ENCODE measurements around the gene BSN.

Gene BSN

GRCh38 chr3:49553324-49553691 is 969 bp upstream of the BSN start:
- no peaks in the 10 kb centered on the region for H3K36me3 ChIP-seq (ENCODE audit: low read length)
- H3K79me2 ChIP-seq (ENCODE audit: insufficient read depth, low read length): no peaks in the 10 kb centered on the region
- no peak for TF ChIP-seq CTCF (IDR thresholded peaks at IDR 0.05; ENCODE audit: insufficient read depth, low read length, poor library complexity, severe bottlenecking)
- TF ChIP-seq EZH2phosphoT487 (conservative IDR thresholded peaks at IDR 0.05; ENCODE audit: low read length): no peak
- no peak overlapping the region for H3K27ac ChIP-seq (ENCODE audit: low read depth, low read length)
- H4K20me1 ChIP-seq (ENCODE audit: low read depth, low read length): no peaks in the 10 kb centered on the region
- H2AFZ ChIP-seq (ENCODE audit: low read depth, low read length, severe bottlenecking): no peak overlapping the region
- H3K4me3 ChIP-seq (ENCODE audit: insufficient read depth, low read length, poor library complexity, severe bottlenecking): peak overlapping the region; percentile 63
- H3F3A ChIP-seq (ENCODE audit: insufficient read depth): no peaks in the 10 kb centered on the region
- H3K9ac ChIP-seq (ENCODE audit: low read length): peak overlapping the region; percentile 79
- H3K9me2 ChIP-seq (replicated peaks; ENCODE audit: insufficient read depth, low read length): no peaks in the 10 kb centered on the region
- no peaks in the 10 kb centered on the region for H3K9me3 ChIP-seq (ENCODE audit: insufficient read depth, low read length)
- H3K4me2 ChIP-seq (ENCODE audit: low read depth, low read length, poor library complexity, severe bottlenecking): peak overlapping the region; percentile 76
- no peaks in the 10 kb centered on the region for H3K27me3 ChIP-seq (ENCODE audit: low read length)

GRCh38 chr3:49554633-49555265 is 472 bp downstream of the BSN start:
- Histone ChIP-seq H3K9me3 (ENCODE audit: insufficient read depth, low read length) (no peaks in the 10 kb centered on the region), H3K79me2 (ENCODE audit: insufficient read depth, low read length) (no peaks in the 10 kb centered on the region), H3K36me3 (ENCODE audit: low read length) (no peaks in the 10 kb centered on the region), H3F3A (ENCODE audit: insufficient read depth) (no peaks in the 10 kb centered on the region), H3K4me2 (ENCODE audit: low read depth, low read length, poor library complexity, severe bottlenecking) (peak overlapping the region; percentile 39), H3K9ac (ENCODE audit: low read length) (no peak overlapping the region), H4K20me1 (ENCODE audit: low read depth, low read length) (no peaks in the 10 kb centered on the region), H2AFZ (ENCODE audit: low read depth, low read length, severe bottlenecking) (no peak overlapping the region), H3K27ac (ENCODE audit: low read depth, low read length) (no peak overlapping the region), H3K27me3 (ENCODE audit: low read length) (no peaks in the 10 kb centered on the region), H3K4me3 (ENCODE audit: insufficient read depth, low read length, poor library complexity, severe bottlenecking) (peak overlapping the region; percentile 36), H3K9me2 (replicated peaks; ENCODE audit: insufficient read depth, low read length) (no peaks in the 10 kb centered on the region)
- TF ChIP-seq CTCF (IDR thresholded peaks at IDR 0.05; ENCODE audit: insufficient read depth, low read length, poor library complexity, severe bottlenecking): no peak

- Histone ChIP-seq H3K9ac (ENCODE audit: low read length) (no peak overlapping the region), H3K4me3 (ENCODE audit: insufficient read depth, low read length, poor library complexity, severe bottlenecking) (no peak overlapping the region), H3K4me2 (ENCODE audit: low read depth, low read length, poor library complexity, severe bottlenecking) (no peak overlapping the region), H4K20me1 (ENCODE audit: low read depth, low read length) (no peaks in the 10 kb centered on the region), H3K79me2 (ENCODE audit: insufficient read depth, low read length) (no peaks in the 10 kb centered on the region), H3K36me3 (ENCODE audit: low read length) (no peaks in the 10 kb centered on the region), H3K27ac (ENCODE audit: low read depth, low read length) (no peak overlapping the region), H2AFZ (ENCODE audit: low read depth, low read length, severe bottlenecking) (no peak overlapping the region), H3K9me2 (replicated peaks; ENCODE audit: insufficient read depth, low read length) (no peaks in the 10 kb centered on the region), H3F3A (ENCODE audit: insufficient read depth) (no peaks in the 10 kb centered on the region), H3K27me3 (ENCODE audit: low read length) (no peaks in the 10 kb centered on the region), H3K9me3 (ENCODE audit: insufficient read depth, low read length) (no peaks in the 10 kb centered on the region)
- TF ChIP-seq CTCF (IDR thresholded peaks at IDR 0.05; ENCODE audit: insufficient read depth, low read length, poor library complexity, severe bottlenecking) (no peak), EZH2phosphoT487 (conservative IDR thresholded peaks at IDR 0.05; ENCODE audit: low read length) (no peak)
Observed at GRCh38 chr3:49556500-49557275, 2.4 kb downstream of the BSN start.

Data from SU-DHL-6 (cell line).